ENCODE measurements around the gene GSE1. TPM values are rescaled to one million over a fixed set of nuclear protein-coding genes. Genes with fewer than 3 reads are reported as not detected.

Gene GSE1
- total and polyA plus RNA-seq, 2 of the 13 experiments (the other 11 are each of a cell fraction or from before 2014, with no cell fraction given): 16.1 to 31.2 TPM

- TF ChIP-seq MAZ (IDR thresholded peaks at IDR 0.05; ENCODE audit: borderline replicate concordance, low read depth, low read length): no peak
- peak; percentile 12; the same call in 1 of the 2 replicates for TF ChIP-seq MAZ (CRISPR knock-in tag; IDR thresholded peaks at IDR 0.05; ENCODE audit: low read depth)
- TF ChIP-seq ZBTB4 (CRISPR knock-in tag; IDR thresholded peaks at IDR 0.05; ENCODE audit: borderline replicate concordance): 0 out of 2 replicates have a peak, but pooled peaks have one; percentile 20
- TF ChIP-seq ZNF547 (CRISPR knock-in tag; IDR thresholded peaks at IDR 0.05): peak; percentile 37; the same call in 1 of the 2 replicates
- TF ChIP-seq NFATC3 (CRISPR knock-in tag; IDR thresholded peaks at IDR 0.05): peak; percentile 88; the same call in 1 of the 2 replicates
- 0 out of 2 replicates have a peak, but pooled peaks have one; percentile 47 for TF ChIP-seq GZF1 (CRISPR knock-in tag; IDR thresholded peaks at IDR 0.05)
- TF ChIP-seq ZNF280D (CRISPR knock-in tag; IDR thresholded peaks at IDR 0.05): peak; percentile 84; the same call in 1 of the 2 replicates
- peak; percentile 72; the same call in 2 of the 3 replicates for TF ChIP-seq MXI1 (IDR thresholded peaks at IDR 0.05; ENCODE audit: borderline replicate concordance, low read depth, low read length)
- TF ChIP-seq ZNF337 (CRISPR knock-in tag; IDR thresholded peaks at IDR 0.05; ENCODE audit: borderline replicate concordance, low read depth): 0 out of 2 replicates have a peak, but pooled peaks have one; percentile 50
- TF ChIP-seq HDAC2 (CRISPR knock-in tag; IDR thresholded peaks at IDR 0.05): peak; percentile 63
- TF ChIP-seq JUND (CRISPR knock-in tag; IDR thresholded peaks at IDR 0.05): peak; percentile 53; the same call in 1 of the 2 replicates
- TF ChIP-seq RFX5 (IDR thresholded peaks at IDR 0.05; ENCODE audit: low read depth, low read length): no peak
- TF ChIP-seq TRAFD1 (CRISPR knock-in tag; IDR thresholded peaks at IDR 0.05; ENCODE audit: borderline replicate concordance): no peak
- peak; percentile 78 for TF ChIP-seq CEBPB (IDR thresholded peaks at IDR 0.05; ENCODE audit: borderline replicate concordance, low read depth, low read length)
- TF ChIP-seq ZNF740 (CRISPR knock-in tag; IDR thresholded peaks at IDR 0.05): no peak
- peak; percentile 60 to 67; a peak in 3 of 4 replicates for TF ChIP-seq HMGXB4 (CRISPR knock-in tag; IDR thresholded peaks at IDR 0.05; ENCODE audit: borderline replicate concordance in 1 of 2, low read depth in 1 of 2)
- TF ChIP-seq ZMYM4 (CRISPR knock-in tag; IDR thresholded peaks at IDR 0.05): peak; percentile 50; the same call in 1 of the 2 replicates
Observed at GRCh38 chr16:85615014-85615851, 2.1 kb downstream of the GSE1 start (continued).
